ENCODE data around the gene GYS1.

DNA sequence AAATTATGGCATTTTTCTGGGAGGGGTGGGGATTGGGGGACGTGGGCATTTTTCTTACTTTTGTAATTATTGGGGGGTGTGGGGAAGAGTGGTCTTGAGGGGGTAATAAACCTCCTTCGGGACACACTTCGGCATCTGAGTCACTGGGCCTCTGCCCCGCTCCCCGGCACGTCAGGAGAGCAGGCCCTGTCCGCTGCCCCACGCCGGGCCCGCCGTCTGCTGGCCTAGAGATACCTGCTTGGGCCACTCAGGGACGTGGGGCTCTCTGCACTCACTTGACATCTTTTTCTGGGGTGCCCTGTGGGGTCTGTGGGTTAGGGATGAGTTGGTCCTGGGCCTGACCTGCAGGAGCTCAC, 31.5 kb downstream of the GYS1 start:
- TF ChIP-seq, protein P1, sequence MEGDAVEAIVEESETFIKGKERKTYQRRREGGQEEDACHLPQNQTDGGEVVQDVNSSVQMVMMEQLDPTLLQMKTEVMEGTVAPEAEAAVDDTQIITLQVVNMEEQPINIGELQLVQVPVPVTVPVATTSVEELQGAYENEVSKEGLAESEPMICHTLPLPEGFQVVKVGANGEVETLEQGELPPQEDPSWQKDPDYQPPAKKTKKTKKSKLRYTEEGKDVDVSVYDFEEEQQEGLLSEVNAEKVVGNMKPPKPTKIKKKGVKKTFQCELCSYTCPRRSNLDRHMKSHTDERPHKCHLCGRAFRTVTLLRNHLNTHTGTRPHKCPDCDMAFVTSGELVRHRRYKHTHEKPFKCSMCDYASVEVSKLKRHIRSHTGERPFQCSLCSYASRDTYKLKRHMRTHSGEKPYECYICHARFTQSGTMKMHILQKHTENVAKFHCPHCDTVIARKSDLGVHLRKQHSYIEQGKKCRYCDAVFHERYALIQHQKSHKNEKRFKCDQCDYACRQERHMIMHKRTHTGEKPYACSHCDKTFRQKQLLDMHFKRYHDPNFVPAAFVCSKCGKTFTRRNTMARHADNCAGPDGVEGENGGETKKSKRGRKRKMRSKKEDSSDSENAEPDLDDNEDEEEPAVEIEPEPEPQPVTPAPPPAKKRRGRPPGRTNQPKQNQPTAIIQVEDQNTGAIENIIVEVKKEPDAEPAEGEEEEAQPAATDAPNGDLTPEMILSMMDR (conservative IDR thresholded peaks at IDR 0.05 in 1 of 2, IDR thresholded peaks at IDR 0.05 in 1 of 2; ENCODE audit: extremely low read depth in 1 of 2, insufficient read depth in 1 of 2, low read depth in 1 of 2, low read length in 2 of 2) = no peak
- no peak for TF ChIP-seq EZH2 (IDR thresholded peaks at IDR 0.05; ENCODE audit: borderline replicate concordance, low read length)

Measured in mammary epithelial cell (primary cell).